ENCODE data around the gene MPL.

DNA sequence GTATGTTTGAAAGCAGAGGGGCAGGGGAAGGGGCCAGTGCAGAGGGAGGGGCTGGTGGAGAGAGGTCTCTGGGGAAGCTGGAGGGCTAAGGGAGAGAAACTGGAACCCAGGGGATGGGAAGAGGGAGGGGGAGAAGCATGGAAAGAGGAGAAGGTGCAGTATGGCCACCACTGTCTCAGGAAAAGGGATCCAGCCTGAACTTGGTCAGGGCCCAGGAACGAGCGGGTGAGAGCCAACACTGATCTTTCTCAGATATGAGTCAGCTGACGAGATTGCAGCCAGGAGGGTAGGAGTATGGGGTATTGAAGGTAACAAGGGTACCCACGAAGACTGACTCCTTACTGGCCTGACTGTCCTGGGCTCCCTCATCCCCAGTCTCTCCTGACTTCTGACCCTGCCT is 18.8 kb upstream of the MPL start:
- TF ChIP-seq POLR2AphosphoS5 (IDR thresholded peaks at IDR 0.05; ENCODE audit: borderline replicate concordance, low read depth, low read length) = no peak
- no peak for TF ChIP-seq FOXP2 (optimal IDR thresholded peaks at IDR 0.05; ENCODE audit: control extremely low read depth, extremely low read length, insufficient read depth)
- no peak for TF ChIP-seq EZH2 (IDR thresholded peaks at IDR 0.05)

Measured in SK-N-MC (cell line).